IMR-90 (cell line): ENCODE data around the gene NKG7. TPM values are rescaled to one million over a fixed set of nuclear protein-coding genes. Genes with fewer than 3 reads are reported as not detected.
A peak's percentile ranks its signal among the peaks of the same experiment; 100 is the strongest.

Source experiments
- ATAC-seq: fragments of 200-7000 bp; cut with Tn5 transposase; 2 replicates; pipeline ENCODE4 v1.9.1; 2020; ENCODE audit warnings: low read depth, mild to moderate bottlenecking, moderate library complexity
- BruUV-seq: library from RNA; stranded (reverse); fragments of 400-500 nt; replicated peaks from 2 replicates; lab custom pipeline; 2021; lab: Mats Ljungman, UMichigan
- CTCF ChIA-PET: fragments of 300-600 bp; formaldehyde crosslinking; extraction: SDS; loops from one replicate; lab custom pipeline; 2021; ENCODE audit warnings: antibody characterized with exemption; lab: Yijun Ruan, JAX
- POLR2A ChIA-PET: fragments of 300-600 bp; sonication (Branson Sonifier 250); formaldehyde crosslinking; loops from one replicate; lab custom pipeline; 2022; ENCODE audit warnings: antibody characterized with exemption; ENCODE audit not compliant: unreplicated experiment; lab: Charles Lee
- DNase-seq: peaks from one replicate; pipeline ENCODE4 v3.0.0; 2013
- H2AFZ ChIP-seq: replicated peaks from 2 replicates; pipeline ENCODE3; 2013; ENCODE audit warnings: low read length, mild to moderate bottlenecking; ENCODE audit not compliant: poor library complexity
- H2AK5ac ChIP-seq: 2 replicates; pipeline ENCODE4 v1.6.1; 2013; ENCODE audit warnings: low read depth, low read length, inconsistent platforms
- H2AK9ac ChIP-seq: replicated peaks from 2 replicates; pipeline ENCODE3; 2013; ENCODE audit warnings: mild to moderate bottlenecking, low read depth, low read length, moderate library complexity; ENCODE audit not compliant: poor library complexity
- H2BK120ac ChIP-seq: 2 replicates; pipeline ENCODE4 v1.6.1; 2013; ENCODE audit warnings: low read depth, low read length, inconsistent platforms
- H2BK15ac ChIP-seq: 3 replicates; pipeline ENCODE4 v1.6.1; 2013; ENCODE audit warnings: low read depth, low read length, inconsistent platforms
- H2BK20ac ChIP-seq: 2 replicates; pipeline ENCODE4 v1.6.1; 2013; ENCODE audit warnings: low read depth, mild to moderate bottlenecking, inconsistent platforms, low read length, moderate library complexity
- H2BK5ac ChIP-seq: 2 replicates; pipeline ENCODE4 v1.6.1; 2013; ENCODE audit warnings: mild to moderate bottlenecking, low read depth, low read length, inconsistent platforms; ENCODE audit not compliant: poor library complexity, severe bottlenecking
- H3K14ac ChIP-seq: replicated peaks from 2 replicates; pipeline ENCODE4 v1.6.1; 2013; ENCODE audit warnings: low read depth, low read length, inconsistent platforms
- H3K18ac ChIP-seq: 2 replicates; pipeline ENCODE4 v1.6.1; 2013; ENCODE audit warnings: low read depth, low read length, control low read depth
- H3K23ac ChIP-seq: 2 replicates; pipeline ENCODE4 v1.6.1; 2013; ENCODE audit warnings: low read depth, low read length, inconsistent platforms
- H3K27ac ChIP-seq: 2 replicates; pipeline ENCODE4 v1.5.1; 2013; ENCODE audit warnings: mild to moderate bottlenecking, control low read depth, low read length; ENCODE audit not compliant: insufficient read depth
- H3K27me3 ChIP-seq: 2 replicates; pipeline ENCODE4 v1.6.1; 2013; ENCODE audit warnings: low read length; ENCODE audit not compliant: control insufficient read depth, insufficient read depth
- H3K36me3 ChIP-seq: 2 replicates; pipeline ENCODE4 v1.6.1; 2013; ENCODE audit warnings: low read length, mixed read lengths; ENCODE audit not compliant: control insufficient read depth, insufficient read depth
- H3K4ac ChIP-seq: 2 replicates; pipeline ENCODE4 v1.6.1; 2013; ENCODE audit warnings: low read depth, low read length, inconsistent platforms
- H3K4me1 ChIP-seq: 2 replicates; pipeline ENCODE4 v1.6.1; 2013; ENCODE audit warnings: low read length, mixed read lengths; ENCODE audit not compliant: control insufficient read depth, insufficient read depth
- H3K4me2 ChIP-seq: 2 replicates; pipeline ENCODE4 v1.6.1; 2013; ENCODE audit warnings: low read depth, mild to moderate bottlenecking, control low read depth, low read length, moderate library complexity
- H3K4me3 ChIP-seq: 2 replicates; pipeline ENCODE4 v1.5.1; 2013; ENCODE audit warnings: low read depth, mild to moderate bottlenecking, control low read depth, low read length, moderate library complexity; ENCODE audit not compliant: insufficient read depth
- H3K56ac ChIP-seq: 2 replicates; pipeline ENCODE4 v1.6.1; 2013; ENCODE audit warnings: low read length, inconsistent platforms; ENCODE audit not compliant: insufficient read depth; ENCODE audit errors: extremely low read depth
- H3K79me1 ChIP-seq, 2 experiments: 2 replicates each; pipeline ENCODE4 v1.6.1; 2013; ENCODE audit warnings: low read length in 2 of 2, inconsistent platforms in 1 of 2, low read depth in 1 of 2
- H3K9ac ChIP-seq: 2 replicates; pipeline ENCODE4 v1.6.1; 2013; ENCODE audit warnings: low read depth, low read length, control low read depth
- H3K9me1 ChIP-seq: 2 replicates; pipeline ENCODE4 v1.6.1; 2013; ENCODE audit warnings: low read length, inconsistent platforms; ENCODE audit not compliant: insufficient read depth
- H3K9me3 ChIP-seq: 2 replicates; pipeline ENCODE4 v1.6.1; 2013; ENCODE audit warnings: low read length; ENCODE audit not compliant: control insufficient read depth, insufficient read depth
- H4K20me1 ChIP-seq: 2 replicates; pipeline ENCODE4 v1.6.1; 2013; ENCODE audit warnings: low read length, inconsistent platforms; ENCODE audit not compliant: insufficient read depth
- H4K5ac ChIP-seq: 2 replicates; pipeline ENCODE4 v1.6.1; 2013; ENCODE audit warnings: mild to moderate bottlenecking, low read depth, low read length, control low read depth
- H4K8ac ChIP-seq, 2 experiments: 2 replicates each; pipeline ENCODE4 v1.6.1; 2013; ENCODE audit warnings: low read depth in 2 of 2, low read length in 2 of 2, control low read depth in 1 of 2, inconsistent platforms in 1 of 2
- H4K91ac ChIP-seq: 2 replicates; pipeline ENCODE4 v1.6.1; 2013; ENCODE audit warnings: low read depth, low read length, inconsistent platforms; ENCODE audit not compliant: insufficient read depth
- MAFK ChIP-seq: IDR thresholded peaks from 2 replicates; pipeline ENCODE4 v1.6.1; 2012; ENCODE audit warnings: low read depth, low read length, improper control_type of control experiment
- RAD21 ChIP-seq: IDR thresholded peaks from 2 replicates; pipeline ENCODE4 v1.6.1; 2012; ENCODE audit warnings: low read length, improper control_type of control experiment
- RFX5 ChIP-seq: IDR thresholded peaks from 2 replicates; pipeline ENCODE4 v1.8.0; 2012; ENCODE audit warnings: low read depth, mild to moderate bottlenecking, low read length, moderate library complexity
- WGBS, 2 experiments: methylation state at CpG; one replicate each; pipeline versions ENCODE4 v1.1.5 to v1.1.7; 2013; ENCODE audit warnings: missing lambda C conversion rate in 2 of 2; ENCODE audit not compliant: insufficient read length in 1 of 2; ENCODE audit errors: extremely low coverage in 2 of 2; 5-methylcytosine and 5-hydroxymethylcytosine counted together
- dilution Hi-C: fragments of 300-500 bp; cut with HindIII; formaldehyde crosslinking; loops from one replicate; pipeline ENCODE4 v1.14.3; 2018; ENCODE audit warnings: low sequenced_read_pairs; ENCODE audit not compliant: unreplicated experiment
- in situ Hi-C: fragments of 300-500 bp; cut with MboI; formaldehyde crosslinking; loops from 3 replicates; pipeline ENCODE4 v1.14.3; 2019; ENCODE audit warnings: low sequenced_read_pairs, inconsistent platforms, mixed read lengths
- intact Hi-C: fragments of 100-400 bp; cut with micrococcal nuclease; formaldehyde crosslinking; loops from 2 replicates; pipeline ENCODE4 v1.10.0; 2022
- polyA plus RNA-seq, 3 experiments: library from polyadenylated mRNA; depleted of rRNA; stranded (reverse); fragments of >200 nt; gene quantifications; 2 replicates each; pipeline ENCODE4 v1.2.3, GENCODE V29; 2012; ENCODE audit warnings: low replicate concordance in 1 of 3
- total RNA-seq: library from RNA; depleted of rRNA; stranded (reverse); fragments of >200 nt; gene quantifications from 2 replicates; pipeline ENCODE4 v1.2.3, GENCODE V29; 2012

The NKG7 gene
- total and polyA plus RNA-seq, 2 of the 4 experiments (the other 2 are of a cell fraction): not detected

DNA sequence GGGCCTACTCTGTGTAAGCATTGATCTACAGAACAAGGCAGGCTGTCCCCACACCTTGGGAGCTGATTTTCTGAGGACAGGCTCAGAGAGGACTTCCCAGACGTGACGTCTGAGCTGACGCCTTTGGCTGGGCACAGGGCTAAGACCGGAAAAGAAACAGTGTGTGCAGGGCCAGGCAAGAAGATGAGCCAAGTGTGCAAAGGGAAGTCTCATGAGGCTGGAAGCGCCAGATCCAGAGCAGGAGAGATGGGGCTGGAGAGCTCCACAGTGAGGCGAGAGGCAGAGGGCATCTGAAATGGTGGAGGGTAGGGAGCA is 48.3 kb downstream of the NKG7 start:
- TF ChIP-seq RAD21: no peak
- TF ChIP-seq RFX5: no peak
- no peak for TF ChIP-seq MAFK
- Histone ChIP-seq H2BK20ac (no peak overlapping the region), H4K20me1 (no peaks in the 10 kb centered on the region), H2AK5ac (no peak overlapping the region), H3K56ac (no peak overlapping the region), H3K36me3 (no peaks in the 10 kb centered on the region), H2BK5ac (no peak overlapping the region), H2BK15ac (no peak overlapping the region), H3K18ac (no peak overlapping the region), H3K4ac (no peak overlapping the region), H3K79me1 (no peaks in the 10 kb centered on the region), H3K27me3 (peaks cover 4% of the 10 kb centered on the region; the same call in 1 of the 2 replicates), H2AFZ (no peak overlapping the region), H2BK120ac (no peak overlapping the region), H3K9me3 (no peaks in the 10 kb centered on the region), H3K4me2 (no peak overlapping the region), H3K14ac (no peak overlapping the region), H3K27ac (no peak overlapping the region), H3K9ac (no peak overlapping the region), H3K9me1 (no peaks in the 10 kb centered on the region), H4K8ac (no peak overlapping the region), H3K23ac (no peak overlapping the region), H3K4me3 (no peak overlapping the region), H2AK9ac (peak overlapping the region; percentile 24), H3K4me1 (no peaks in the 10 kb centered on the region), H4K5ac (no peak overlapping the region), H4K91ac (no peak overlapping the region)
- BruUV-seq: no TSS peak
- in situ Hi-C loops (no loop called here), dilution Hi-C loops (no loop called here), intact Hi-C loops (no loop called here)
- ChIA-PET CTCF (no interaction called here), POLR2A (no interaction called here)
- DNase-seq (no peak), ATAC-seq (no peak)
- WGBS, 2 experiments: 88% methylated on average over 1 of the region's 6 CpGs; no CpG with 5 or more reads in 1 of the 2 experiments
